ENCODE results near the gene STIL.

The STIL gene

GRCh38 chr1:47243910-47244309, 70.0 kb downstream of the STIL start:
- no peak overlapping the region for H3K9ac ChIP-seq (ENCODE audit: low read depth, low read length)
- no peaks in the 10 kb centered on the region for H4K20me1 ChIP-seq (ENCODE audit: insufficient read depth, low read length)
- no peak for TF ChIP-seq EZH2 (IDR thresholded peaks at IDR 0.05; ENCODE audit: borderline replicate concordance, low read depth, low read length, severe bottlenecking)
- TF ChIP-seq CTCF (IDR thresholded peaks at IDR 0.05; ENCODE audit: borderline replicate concordance, extremely low read depth, low read length, poor library complexity, severe bottlenecking) = no peak

DNA sequence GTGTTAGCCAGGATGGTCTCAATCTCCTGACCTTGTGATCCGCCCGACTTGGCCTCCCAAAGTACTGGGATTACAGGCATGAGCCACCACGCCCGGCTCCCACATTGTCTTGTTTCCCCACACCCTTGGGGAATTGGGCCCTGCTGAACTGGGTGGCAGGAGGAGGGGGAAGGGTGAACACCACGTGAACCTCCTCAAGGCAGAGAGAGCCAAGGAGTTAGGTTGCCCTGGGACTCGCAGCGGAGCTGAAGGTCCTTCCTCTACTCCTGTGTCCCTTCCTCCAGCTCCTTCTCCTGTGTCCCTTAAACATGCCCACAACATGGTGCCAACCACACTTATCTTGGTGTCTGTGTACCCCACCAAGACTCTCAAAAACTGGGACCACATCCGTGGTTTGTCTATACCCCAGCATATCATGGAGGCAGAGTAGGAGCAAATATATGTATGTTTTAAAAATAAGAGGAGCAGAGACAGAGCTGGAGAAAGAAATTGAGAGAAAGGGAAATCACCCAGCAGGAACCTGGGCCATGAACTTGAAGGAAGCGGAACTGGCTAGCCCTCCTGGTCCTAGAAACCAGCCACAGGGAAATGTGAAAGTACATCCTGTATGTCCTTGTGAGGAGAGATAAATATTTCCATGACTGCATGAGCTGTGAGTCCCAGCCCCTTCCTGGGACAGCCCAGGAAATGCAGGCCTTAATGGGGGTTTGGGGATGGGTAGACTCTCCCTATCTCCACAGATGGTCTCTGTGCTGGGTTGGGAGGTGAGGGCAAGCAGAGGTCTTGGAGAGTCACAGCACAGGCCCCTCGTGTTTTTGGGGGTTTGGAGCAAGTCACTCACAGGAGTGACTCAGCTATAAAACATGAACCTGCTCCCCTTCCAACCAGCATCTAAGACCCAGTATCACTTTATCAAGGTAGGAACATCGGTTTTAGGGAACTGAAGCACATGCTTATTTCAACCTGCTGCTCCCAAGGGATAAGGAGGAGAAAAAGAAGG, 72.5 kb downstream of the STIL start:
- no peak for ATAC-seq (ENCODE audit: insufficient read depth, low read depth)
- H3K36me3 ChIP-seq (ENCODE audit: insufficient read depth, low read length) = no peaks in the 10 kb centered on the region
- H3K27me3 ChIP-seq (ENCODE audit: insufficient read depth, low read length, poor library complexity) = peaks cover 16% of the 10 kb centered on the region
- H3K79me2 ChIP-seq (ENCODE audit: insufficient read depth, low read length) = no peaks in the 10 kb centered on the region
- TF ChIP-seq EZH2 (IDR thresholded peaks at IDR 0.05; ENCODE audit: borderline replicate concordance, low read depth, low read length, severe bottlenecking) = no peak
- TF ChIP-seq CTCF (IDR thresholded peaks at IDR 0.05; ENCODE audit: borderline replicate concordance, extremely low read depth, low read length, poor library complexity, severe bottlenecking) = no peak
- H3K4me3 ChIP-seq (ENCODE audit: low read depth in 1 of 2, low read length in 2 of 2) = no peak overlapping the region
- no peak overlapping the region for H2AFZ ChIP-seq (ENCODE audit: low read depth, low read length)
- no peaks in the 10 kb centered on the region for H3K9me3 ChIP-seq (ENCODE audit: insufficient read depth, low read length, severe bottlenecking)
- no peak overlapping the region for H3K9ac ChIP-seq (ENCODE audit: low read depth, low read length)
- H3K4me1 ChIP-seq (ENCODE audit: insufficient read depth, low read length) = no peaks in the 10 kb centered on the region
- no peaks in the 10 kb centered on the region for H4K20me1 ChIP-seq (ENCODE audit: insufficient read depth, low read length)
- DNase-seq = no peak
- no peak overlapping the region for H3K4me2 ChIP-seq (ENCODE audit: insufficient read depth, low read length)
- no peak overlapping the region for H3K27ac ChIP-seq (ENCODE audit: low read length)

More at GRCh38 chr1:47243910-47244309, 70.0 kb downstream of the STIL start:
- Histone ChIP-seq H3K79me2 (ENCODE audit: insufficient read depth, low read length) (no peaks in the 10 kb centered on the region), H3K4me3 (ENCODE audit: low read depth in 1 of 2, low read length in 2 of 2) (no peak overlapping the region), H3K4me1 (ENCODE audit: insufficient read depth, low read length) (no peaks in the 10 kb centered on the region), H3K4me2 (ENCODE audit: insufficient read depth, low read length) (no peak overlapping the region), H3K36me3 (ENCODE audit: insufficient read depth, low read length) (no peaks in the 10 kb centered on the region), H3K9me3 (ENCODE audit: insufficient read depth, low read length, severe bottlenecking) (no peaks in the 10 kb centered on the region), H3K27me3 (ENCODE audit: insufficient read depth, low read length, poor library complexity) (peaks cover 16% of the 10 kb centered on the region), H2AFZ (ENCODE audit: low read depth, low read length) (no peak overlapping the region), H3K27ac (ENCODE audit: low read length) (no peak overlapping the region)
- DNase-seq (no peak), ATAC-seq (ENCODE audit: insufficient read depth, low read depth) (no peak)

GRCh38 chr1:47238935-47239592, 74.9 kb downstream of the STIL start:
- Histone ChIP-seq H3K36me3 (ENCODE audit: insufficient read depth, low read length) (no peaks in the 10 kb centered on the region), H3K4me1 (ENCODE audit: insufficient read depth, low read length) (no peaks in the 10 kb centered on the region), H3K9ac (ENCODE audit: low read depth, low read length) (no peak overlapping the region), H4K20me1 (ENCODE audit: insufficient read depth, low read length) (no peaks in the 10 kb centered on the region), H3K79me2 (ENCODE audit: insufficient read depth, low read length) (no peaks in the 10 kb centered on the region), H3K4me2 (ENCODE audit: insufficient read depth, low read length) (no peak overlapping the region), H3K27me3 (ENCODE audit: insufficient read depth, low read length, poor library complexity) (peaks cover 10% of the 10 kb centered on the region), H3K4me3 (ENCODE audit: low read depth in 1 of 2, low read length in 2 of 2) (no peak overlapping the region), H2AFZ (ENCODE audit: low read depth, low read length) (no peak overlapping the region), H3K27ac (ENCODE audit: low read length) (no peak overlapping the region), H3K9me3 (ENCODE audit: insufficient read depth, low read length, severe bottlenecking) (no peaks in the 10 kb centered on the region)
- TF ChIP-seq CTCF (IDR thresholded peaks at IDR 0.05; ENCODE audit: borderline replicate concordance, extremely low read depth, low read length, poor library complexity, severe bottlenecking) (no peak), EZH2 (IDR thresholded peaks at IDR 0.05; ENCODE audit: borderline replicate concordance, low read depth, low read length, severe bottlenecking) (no peak)
- ATAC-seq (ENCODE audit: insufficient read depth, low read depth) (peak; percentile 66), DNase-seq (no peak)

Data from DND-41 (cell line).